ENCODE measurements around the gene QSOX2.

QSOX2 gene

GRCh38 chr9:136257381-136258298 is 12.0 kb upstream of the QSOX2 start:
- Histone ChIP-seq H3K4me3 (no peak overlapping the region), H3K27ac (no peak overlapping the region), H3K4me1 (no peaks in the 10 kb centered on the region), H3K27me3 (peaks cover 0 to 73% of the 10 kb centered on the region in 2 donors), H3K36me3 (no peaks in the 10 kb centered on the region), H3K9me3 (no peaks in the 10 kb centered on the region)
- no peak for TF ChIP-seq CTCF (IDR thresholded peaks at IDR 0.05)
- DNase-seq: no peak
- intact Hi-C loops (cut with DNase I; ENCODE audit: low total_unique reads): no loop called here

GRCh38 chr9:136255896-136256890 is 10.6 kb upstream of the QSOX2 start:
- no peak for DNase-seq
- no peak for TF ChIP-seq CTCF (IDR thresholded peaks at IDR 0.05)
- intact Hi-C loops (cut with DNase I; ENCODE audit: low total_unique reads): no loop called here
- no peaks in the 10 kb centered on the region for H3K9me3 ChIP-seq
- no peaks in the 10 kb centered on the region for H3K36me3 ChIP-seq
- no peak overlapping the region for H3K4me3 ChIP-seq
- peaks cover 0 to 75% of the 10 kb centered on the region in 2 donors for H3K27me3 ChIP-seq
- H3K27ac ChIP-seq: no peak overlapping the region
- H3K4me1 ChIP-seq: no peaks in the 10 kb centered on the region

GRCh38 chr9:136255166-136255538 is 9.5 kb upstream of the QSOX2 start:
- no peak for TF ChIP-seq CTCF (IDR thresholded peaks at IDR 0.05)
- H3K27me3 ChIP-seq: peaks cover 0 to 81% of the 10 kb centered on the region in 2 donors
- no peaks in the 10 kb centered on the region for H3K4me1 ChIP-seq
- no peak overlapping the region for H3K27ac ChIP-seq
- intact Hi-C loops (cut with DNase I; ENCODE audit: low total_unique reads): no loop called here
- DNase-seq: no peak
- no peaks in the 10 kb centered on the region for H3K9me3 ChIP-seq
- no peaks in the 10 kb centered on the region for H3K36me3 ChIP-seq
- H3K4me3 ChIP-seq: no peak overlapping the region

GRCh38 chr9:136254381-136255165 is 9.0 kb upstream of the QSOX2 start:
- Histone ChIP-seq H3K4me1 (no peaks in the 10 kb centered on the region), H3K27ac (no peak overlapping the region), H3K27me3 (peaks cover 0 to 78% of the 10 kb centered on the region in 2 donors), H3K4me3 (no peak overlapping the region), H3K36me3 (no peaks in the 10 kb centered on the region), H3K9me3 (no peaks in the 10 kb centered on the region)
- intact Hi-C loops (cut with DNase I; ENCODE audit: low total_unique reads): no loop called here
- no peak for DNase-seq
- TF ChIP-seq CTCF (IDR thresholded peaks at IDR 0.05): no peak

All from tibial artery (tissue), 4 donors.